K562 (cell line): ENCODE measurements around the gene IL7R. TPM values are rescaled to one million over a fixed set of nuclear protein-coding genes. Genes with fewer than 3 reads are reported as not detected.

Source experiments
- HDAC3 ChIP-seq: fragments of 450-650 bp; IDR thresholded peaks from 2 replicates; pipeline ENCODE4 v1.6.1; 2018; ENCODE audit warnings: borderline replicate concordance, mild to moderate bottlenecking, moderate library complexity; ENCODE audit not compliant: partially characterized antibody
- HMBOX1 ChIP-seq: sonication (generic); IDR thresholded peaks from 2 replicates; pipeline ENCODE4 v1.6.1; 2016
- TEAD1 ChIP-seq, 2 experiments: fragments of 450-650 bp in 1 of 2; sonication (generic) in 1 of 2; formaldehyde crosslinking; IDR thresholded peaks; 2 replicates each; pipeline versions ENCODE4 v1.4.0 to v1.8.0; 2020 to 2022; ENCODE audit warnings: mild to moderate bottlenecking in 2 of 2, missing genetic modification reagents in 1 of 2
- ZBTB40 ChIP-seq, 2 experiments: fragments of 450-650 bp in 1 of 2; sonication (generic) in 1 of 2; formaldehyde crosslinking in 1 of 2; IDR thresholded peaks; 2 replicates each; pipeline versions ENCODE4 v1.7.1 to v1.9.0; 2016 to 2022; ENCODE audit warnings: inconsistent platforms in 1 of 2, mild to moderate bottlenecking in 1 of 2, missing genetic modification reagents in 1 of 2
- polyA plus RNA-seq, 8 experiments: library from polyadenylated mRNA; depleted of rRNA in 4 of 8; stranded (reverse) in 5 of 8; unstranded in 3 of 8; fragments of >200 nt; fragmentation: Nextera tagmentation in 2 of 8; fragmentation: Illumina TruSeq in 1 of 8; extraction: Ambion mirVana in 2 of 8; extraction: Trizol in 1 of 8; gene quantifications; 2 replicates each; pipeline versions ENCODE4 v1.2.1 to v1.2.3, GENCODE V29; 2011 to 2014; ENCODE audit warnings: inconsistent platforms in 1 of 8, missing spikeins in 1 of 8
- total RNA-seq, 7 experiments: library from RNA; depleted of rRNA in 6 of 7; stranded (reverse); fragments of >200 nt in 6 of 7; fragmentation: Illumina TruSeq in 2 of 7; extraction: Trizol in 2 of 7; gene quantifications; 2 replicates each; pipeline versions ENCODE4 v1.2.1 to v1.2.3, GENCODE V29; 2011 to 2021; ENCODE audit warnings: low replicate concordance in 1 of 7

The IL7R gene
- total and polyA plus RNA-seq, 9 of the 15 experiments (the other 6 are each of a cell fraction or from before 2014, with no cell fraction given): 0.04 to 0.98 (median 0.09) TPM; not detected in 3

- TF ChIP-seq TEAD1 (CRISPR knock-in tag; IDR thresholded peaks at IDR 0.05): no peak
- no peak for TF ChIP-seq HDAC3
- no peak for TF ChIP-seq ZBTB40 (IDR thresholded peaks at IDR 0.05)
- TF ChIP-seq ZBTB40 (CRISPR knock-in tag; IDR thresholded peaks at IDR 0.05): no peak
- TF ChIP-seq HMBOX1: no peak
Measured at GRCh38 chr5:35924122-35924949, 67.6 kb downstream of the IL7R start (continued).
